Kidney epithelial cell (primary cell): ENCODE measurements around the gene WAC. TPM values are rescaled to one million over a fixed set of nuclear protein-coding genes. Genes with fewer than 3 reads are reported as not detected.

Source experiments
- DNase-seq: peaks from one replicate; pipeline ENCODE4 v3.0.0-alpha.2; 2010; ENCODE audit warnings: low read depth
- H3K27me3 ChIP-seq: 2 replicates; pipeline ENCODE4 v1.6.0; 2011; ENCODE audit warnings: low read length; ENCODE audit not compliant: control insufficient read depth, insufficient read depth
- H3K36me3 ChIP-seq: 2 replicates; pipeline ENCODE4 v1.5.1; 2011; ENCODE audit warnings: low read length; ENCODE audit not compliant: control insufficient read depth, insufficient read depth
- H3K4me3 ChIP-seq: 2 replicates; pipeline ENCODE4 v1.5.1; 2011; ENCODE audit warnings: low read depth, mild to moderate bottlenecking, control low read depth, low read length
- CTCF ChIP-seq: IDR thresholded peaks from 2 replicates; pipeline ENCODE4 v1.5.1; 2011; ENCODE audit warnings: mild to moderate bottlenecking, moderate library complexity, low read length, control low read depth, inconsistent platforms; ENCODE audit not compliant: insufficient read depth, poor library complexity, severe bottlenecking
- total RNA-seq: library from RNA; depleted of rRNA; stranded (reverse); fragments of >200 nt; gene quantifications from 2 replicates; pipeline ENCODE4 v1.2.3, GENCODE V29; 2015

WAC gene
- total RNA-seq, 1 donor from 2014 or later = 83.3 TPM

- Histone ChIP-seq H3K27me3 (no peaks in the 10 kb centered on the region), H3K4me3 (no peak overlapping the region), H3K36me3 (no peaks in the 10 kb centered on the region)
- no peak for DNase-seq
- TF ChIP-seq CTCF = no peak
Measured at GRCh38 chr10:28575852-28576251, 42.9 kb downstream of the WAC start.

DNA sequence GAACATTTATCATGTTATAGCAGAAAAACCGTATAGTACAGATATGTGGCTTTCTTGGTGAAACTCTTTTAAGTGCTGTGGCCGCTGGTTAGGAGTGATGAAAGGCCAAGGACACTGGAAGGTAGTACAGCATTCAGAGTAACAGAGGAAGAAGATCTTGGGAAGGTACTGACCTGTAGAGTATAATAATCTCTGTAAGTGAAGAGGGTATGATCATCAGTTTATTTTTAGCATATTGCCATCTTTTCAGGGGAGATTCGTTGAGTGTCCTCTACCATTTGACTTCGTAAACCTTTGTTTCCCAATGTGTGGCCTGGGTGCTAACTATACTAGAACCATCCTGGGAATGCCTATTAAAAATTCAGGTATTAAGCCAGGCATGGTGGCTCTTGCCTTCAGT is 44.6 kb downstream of the WAC start:
- DNase-seq = no peak
- no peak for TF ChIP-seq CTCF
- no peaks in the 10 kb centered on the region for H3K27me3 ChIP-seq
- H3K4me3 ChIP-seq = no peak overlapping the region
- no peaks in the 10 kb centered on the region for H3K36me3 ChIP-seq

DNA sequence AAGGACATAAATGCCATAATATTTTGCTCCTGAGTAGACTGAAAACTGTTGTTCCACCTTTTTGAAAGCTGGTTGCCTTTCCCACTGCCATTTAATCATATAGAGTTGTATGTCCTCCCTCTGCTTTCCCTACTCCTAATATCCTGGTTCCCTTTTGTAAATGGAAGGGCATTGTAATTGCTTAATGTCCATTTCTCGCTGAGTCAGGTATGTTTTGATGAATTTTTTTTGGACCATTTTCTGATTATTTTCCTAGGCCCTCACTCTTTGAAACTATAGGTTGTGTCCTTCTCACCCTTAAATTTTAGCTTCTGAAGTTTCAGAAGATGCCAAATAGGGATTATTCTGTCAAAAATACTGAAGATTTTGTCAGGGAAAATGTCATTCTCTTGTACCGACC is 45.5 kb downstream of the WAC start:
- Histone ChIP-seq H3K4me3 (no peak overlapping the region), H3K36me3 (no peaks in the 10 kb centered on the region), H3K27me3 (no peaks in the 10 kb centered on the region)
- DNase-seq = no peak
- TF ChIP-seq CTCF = no peak

DNA sequence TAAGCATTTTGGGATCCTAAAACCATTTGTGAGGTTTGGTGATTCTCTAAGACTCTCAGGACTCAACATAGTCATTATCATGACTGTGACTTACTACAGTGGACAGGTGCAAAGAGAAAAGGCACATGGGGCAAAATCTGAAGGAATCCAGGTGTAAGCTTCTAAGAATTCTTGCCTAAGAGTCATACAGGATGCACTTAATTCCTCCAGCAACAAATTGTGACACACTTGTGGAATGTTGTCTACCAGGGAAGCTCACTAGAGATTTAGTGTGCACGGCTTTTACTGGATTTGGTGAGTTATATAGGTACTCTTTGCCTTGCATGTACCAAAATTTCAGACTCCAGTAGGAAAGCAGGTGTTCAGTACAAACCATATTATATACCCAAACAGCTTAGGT is 47.9 kb downstream of the WAC start:
- no peaks in the 10 kb centered on the region for H3K27me3 ChIP-seq
- no peak for DNase-seq
- no peak for TF ChIP-seq CTCF
- H3K36me3 ChIP-seq = no peaks in the 10 kb centered on the region
- no peak overlapping the region for H3K4me3 ChIP-seq

DNA sequence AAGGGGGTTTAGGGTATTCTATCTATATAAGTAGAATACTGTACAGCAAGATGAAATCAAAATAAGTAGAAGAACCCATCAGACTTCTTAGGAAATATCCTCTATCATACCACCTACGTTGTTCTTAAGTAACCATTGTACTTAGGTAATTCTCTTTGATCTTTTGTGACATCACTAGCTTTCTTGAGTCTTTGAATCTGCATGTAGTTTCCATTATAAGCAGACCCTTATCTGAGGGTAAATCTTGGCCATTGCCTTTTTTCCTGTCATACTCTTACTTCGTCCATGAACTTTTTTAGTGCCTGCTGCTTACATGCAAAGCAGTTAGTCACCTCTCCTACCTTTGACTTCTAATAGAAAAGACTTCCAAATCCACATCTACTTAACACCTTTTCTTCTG is 49.0 kb downstream of the WAC start:
- H3K27me3 ChIP-seq = no peaks in the 10 kb centered on the region
- no peak for TF ChIP-seq CTCF
- H3K4me3 ChIP-seq = no peak overlapping the region
- H3K36me3 ChIP-seq = no peaks in the 10 kb centered on the region
- no peak for DNase-seq

DNA sequence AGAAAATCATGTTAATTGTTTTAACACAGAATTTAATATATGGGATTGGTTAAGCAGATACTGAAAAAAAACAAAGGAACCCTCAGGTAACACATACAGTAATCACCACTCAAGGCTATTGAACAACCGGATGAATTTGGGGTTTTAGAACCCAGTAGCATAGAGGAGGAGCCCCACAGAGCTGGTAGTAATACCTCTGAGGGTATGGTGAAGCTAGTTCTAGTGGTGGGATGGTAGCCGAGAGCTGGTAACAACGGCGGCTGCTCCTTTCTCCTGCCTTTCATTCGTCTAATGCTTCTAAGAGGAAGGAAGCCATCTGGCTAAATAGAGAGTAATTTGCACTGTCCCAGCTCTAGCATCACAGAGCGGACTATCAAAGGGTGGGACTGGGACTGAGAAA is 52.2 kb downstream of the WAC start:
- Histone ChIP-seq H3K36me3 (no peaks in the 10 kb centered on the region), H3K4me3 (no peak overlapping the region), H3K27me3 (no peaks in the 10 kb centered on the region)
- DNase-seq = no peak
- TF ChIP-seq CTCF = no peak
